Astrocyte of the spinal cord (primary cell): ENCODE results near the gene EIF6.

ENCODE experiments used
- DNase-seq: peaks from one replicate; pipeline ENCODE4 v3.0.0; 2011; ENCODE audit warnings: low read depth, low spot score
- H3K4me3 ChIP-seq: 2 replicates; pipeline ENCODE4 v1.5.1; 2011; ENCODE audit warnings: low read depth, mild to moderate bottlenecking, low read length, moderate library complexity
- CTCF ChIP-seq: IDR thresholded peaks from 2 replicates; pipeline ENCODE4 v1.5.1; 2012; ENCODE audit warnings: low read depth, mild to moderate bottlenecking, low read length, inconsistent platforms
- in situ Hi-C: cut with HindIII; loops from 2 replicates; pipeline ENCODE4 v1.10.0; 2017; ENCODE audit warnings: low sequenced_read_pairs

Gene EIF6

GRCh38 chr20:35279533-35280174 is 4.9 kb downstream of the EIF6 start:
- H3K4me3 ChIP-seq = no peak overlapping the region
- in situ Hi-C loops = no loop called here
- no peak for DNase-seq
- TF ChIP-seq CTCF = no peak

GRCh38 chr20:35279040-35279439 is 5.5 kb downstream of the EIF6 start:
- in situ Hi-C loops = no loop called here
- no peak overlapping the region for H3K4me3 ChIP-seq
- no peak for TF ChIP-seq CTCF
- DNase-seq = no peak

GRCh38 chr20:35277531-35278395 is 6.8 kb downstream of the EIF6 start, which contains the start of gene MMP24OS:
MMP24OS (minus strand) TSS chr20:35278122; CDS start chr20:35277929, 193 bp downstream.
- peak; percentile 83 for DNase-seq
- in situ Hi-C loops = no loop called here
- peak; percentile 24 for TF ChIP-seq CTCF
- peak within 1 kb of the TSS; percentile 74 for H3K4me3 ChIP-seq

GRCh38 chr20:35277127-35277526 is 7.4 kb downstream of the EIF6 start:
- no peak for TF ChIP-seq CTCF
- in situ Hi-C loops = no loop called here
- peak overlapping the region; percentile 74 for H3K4me3 ChIP-seq
- no peak for DNase-seq

- TF ChIP-seq CTCF = no peak
- DNase-seq = no peak
- H3K4me3 ChIP-seq = peak overlapping the region; percentile 74
- in situ Hi-C loops = no loop called here
Observed at GRCh38 chr20:35276408-35276807, 8.2 kb downstream of the EIF6 start.

GRCh38 chr20:35275741-35276251 is 8.8 kb downstream of the EIF6 start:
- H3K4me3 ChIP-seq = no peak overlapping the region
- no peak for DNase-seq
- in situ Hi-C loops = no loop called here

More at GRCh38 chr20:35275741-35276251, 8.8 kb downstream of the EIF6 start:
- no peak for TF ChIP-seq CTCF
